ENCODE measurements around the gene MYO1C.

MYO1C gene

GRCh38 chr17:1473170-1473569, 19.3 kb downstream of the MYO1C start:
- no peak for TF ChIP-seq CTCF (IDR thresholded peaks at IDR 0.05; ENCODE audit: extremely low read depth, missing control alignments)
- no peak for DNase-seq (ENCODE audit: low spot score)

DNA sequence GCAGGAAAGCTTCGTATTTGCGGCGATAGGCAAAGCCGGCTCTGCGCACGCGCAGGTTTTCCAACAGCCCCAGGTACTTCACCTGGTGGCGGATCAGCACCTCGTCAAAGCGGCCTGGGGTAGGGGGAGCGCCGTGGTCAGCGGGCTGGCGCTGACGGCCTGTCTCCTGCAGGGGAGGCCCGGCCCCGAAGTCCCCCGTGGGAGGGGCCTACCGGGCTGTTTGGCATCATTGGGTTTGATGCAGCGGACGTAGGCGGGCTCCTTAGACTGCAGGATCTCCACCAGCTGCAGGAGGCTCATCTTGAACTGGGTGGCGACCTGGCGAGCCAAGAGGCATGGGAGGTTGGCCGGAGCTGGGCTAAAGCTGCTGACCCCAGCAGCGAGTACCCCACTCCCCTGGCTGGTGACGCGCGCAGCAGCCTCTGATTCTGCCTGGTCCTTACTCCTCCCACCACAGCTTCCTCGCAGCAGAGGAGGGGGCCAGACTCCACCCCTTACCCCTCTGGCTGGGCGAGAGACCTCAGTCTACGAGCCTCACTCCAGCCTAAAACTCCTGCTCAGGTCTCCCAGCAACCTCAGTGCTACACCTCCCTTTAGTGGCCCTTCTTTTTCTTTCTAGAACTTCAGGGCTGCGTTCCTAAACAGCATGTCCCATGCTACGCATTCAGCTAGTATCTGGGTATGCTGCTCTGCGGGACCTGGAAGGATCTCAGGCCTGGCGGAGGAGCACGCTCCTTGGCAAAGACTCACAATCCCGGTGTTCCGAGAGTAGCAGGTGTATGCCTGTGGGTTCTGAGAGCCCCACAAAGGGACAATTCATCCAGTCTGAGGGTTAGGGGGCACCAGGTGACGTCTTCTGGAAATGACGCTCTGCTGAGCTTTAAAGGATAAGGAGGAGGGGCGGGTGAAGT, 20.3 kb downstream of the MYO1C start:
- TF ChIP-seq CTCF (IDR thresholded peaks at IDR 0.05; ENCODE audit: extremely low read depth, missing control alignments): no peak
- no peak for DNase-seq (ENCODE audit: low spot score)

GRCh38 chr17:1471490-1471889, 21.0 kb downstream of the MYO1C start:
- no peak for DNase-seq (ENCODE audit: low spot score)
- TF ChIP-seq CTCF (IDR thresholded peaks at IDR 0.05; ENCODE audit: extremely low read depth, missing control alignments): no peak

- TF ChIP-seq CTCF (IDR thresholded peaks at IDR 0.05; ENCODE audit: extremely low read depth, missing control alignments): no peak
- DNase-seq (ENCODE audit: low spot score): no peak
Measured at GRCh38 chr17:1470755-1471462, 21.6 kb downstream of the MYO1C start.

DNA sequence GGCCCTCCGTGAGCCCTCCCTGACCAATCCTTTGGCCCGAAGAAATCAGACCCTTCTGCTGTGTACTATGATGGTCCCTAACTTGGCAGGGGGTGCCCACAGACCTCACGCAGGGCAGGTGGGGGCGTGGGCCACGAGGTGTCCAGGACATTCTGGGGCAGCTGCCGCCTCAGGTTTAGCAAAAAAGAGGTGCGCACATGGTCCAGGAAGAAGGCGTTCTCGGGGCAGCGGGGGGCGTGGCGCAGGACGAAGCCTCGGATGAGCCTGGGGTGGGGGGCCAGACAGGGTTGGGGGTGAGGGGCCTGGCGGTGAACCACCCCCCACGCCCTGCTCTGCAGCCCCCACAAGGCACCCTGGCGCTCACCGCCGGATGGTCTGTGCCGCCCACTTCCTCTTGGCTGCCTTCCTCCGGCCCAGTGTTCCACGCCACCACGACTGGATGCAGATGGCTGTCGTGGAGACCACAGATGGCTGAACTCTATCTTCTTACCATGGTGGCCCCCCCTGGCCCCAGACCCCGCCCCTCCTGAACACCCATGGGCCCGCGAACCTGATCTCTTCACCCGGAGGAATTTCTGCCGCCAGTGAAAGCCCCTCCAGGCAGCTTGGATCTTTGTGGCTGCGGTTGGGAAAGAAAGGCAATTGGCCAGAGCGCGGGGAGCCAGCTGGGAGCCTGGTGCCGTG, 22.3 kb downstream of the MYO1C start:
- no peak for TF ChIP-seq CTCF (IDR thresholded peaks at IDR 0.05; ENCODE audit: extremely low read depth, missing control alignments)
- DNase-seq (ENCODE audit: low spot score): no peak

DNA sequence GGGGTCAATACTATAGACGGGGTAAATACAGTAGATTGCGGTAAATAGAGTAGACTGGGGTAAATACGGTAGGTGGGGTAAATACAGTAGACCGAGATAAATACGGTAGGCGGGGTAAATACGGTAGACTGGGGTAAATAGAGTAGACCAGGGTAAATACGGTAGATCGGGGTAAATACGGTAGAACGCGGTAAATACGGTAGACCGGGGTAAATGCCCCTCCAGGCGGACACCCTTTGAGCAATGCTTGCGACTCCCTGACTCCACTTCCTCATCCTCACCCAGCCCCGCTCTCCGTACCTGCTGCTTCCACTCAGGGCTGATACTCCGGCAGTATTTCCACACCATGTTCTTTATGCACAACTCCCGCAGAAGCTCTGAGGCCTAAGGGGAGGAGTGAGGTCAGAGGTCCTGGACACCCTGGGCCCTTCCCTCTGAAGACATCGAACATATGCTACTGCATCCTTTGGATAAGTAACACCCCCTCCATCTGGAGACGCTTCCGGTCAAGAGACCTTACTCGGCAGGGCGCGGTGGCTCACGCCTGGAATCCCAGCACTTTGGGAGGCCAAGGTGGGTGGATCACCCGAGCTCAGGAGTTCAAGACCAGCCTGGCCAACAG, 23.1 kb downstream of the MYO1C start:
- no peak for TF ChIP-seq CTCF (IDR thresholded peaks at IDR 0.05; ENCODE audit: extremely low read depth, missing control alignments)
- DNase-seq (ENCODE audit: low spot score): no peak

Data from GM20000 (cell line).